Erythroblast (primary cell): Measurements from ENCODE around the gene COL24A1.

Experiments
- DNase-seq, 2 experiments: peaks; one replicate each; lab custom pipeline; 2025; lab: John Stamatoyannopoulos, UW
- GATA1 ChIP-seq: IDR thresholded peaks from 2 replicates; pipeline ENCODE4 v1.6.1; 2011; ENCODE audit warnings: low read depth, mild to moderate bottlenecking, control low read depth, low read length, moderate library complexity
- POLR2A ChIP-seq: IDR thresholded peaks from 2 replicates; pipeline ENCODE4 v1.6.1; 2011; ENCODE audit warnings: mild to moderate bottlenecking, low read length

The COL24A1 gene

GRCh38 chr1:86176226-86176625 is 19.7 kb upstream of the COL24A1 start:
- TF ChIP-seq GATA1: no peak
- TF ChIP-seq POLR2A: no peak

GRCh38 chr1:86175756-86176155 is 19.2 kb upstream of the COL24A1 start:
- DNase-seq: no peak

More at GRCh38 chr1:86176226-86176625, 19.7 kb upstream of the COL24A1 start:
- no peak for DNase-seq

GRCh38 chr1:86169625-86170024 is 13.1 kb upstream of the COL24A1 start:
- no peak for TF ChIP-seq POLR2A
- no peak for TF ChIP-seq GATA1
- no peak for DNase-seq

More at GRCh38 chr1:86175756-86176155, 19.2 kb upstream of the COL24A1 start:
- TF ChIP-seq POLR2A (no peak), GATA1 (no peak)

GRCh38 chr1:86159800-86160199 is 3.2 kb upstream of the COL24A1 start:
- DNase-seq: no peak
- TF ChIP-seq GATA1 (no peak), POLR2A (no peak)

GRCh38 chr1:86155807-86156565 is 586 bp downstream of the COL24A1 start:
- no peak for DNase-seq
- TF ChIP-seq POLR2A: no peak
- TF ChIP-seq GATA1: no peak

GRCh38 chr1:86155051-86155806 is 1.3 kb downstream of the COL24A1 start:
- TF ChIP-seq POLR2A (no peak), GATA1 (no peak)
- peak in 1 of 2 experiments; percentile 3 for DNase-seq

- no peak for DNase-seq
- TF ChIP-seq POLR2A (no peak), GATA1 (no peak)
These were observed 2.0 kb downstream of the COL24A1 start for GRCh38 chr1:86154571-86155050.

GRCh38 chr1:86153836-86154235 is 2.7 kb downstream of the COL24A1 start:
- no peak for DNase-seq
- TF ChIP-seq GATA1 (no peak), POLR2A (no peak)

GRCh38 chr1:86152887-86153286 is 3.7 kb downstream of the COL24A1 start:
- no peak for DNase-seq
- TF ChIP-seq GATA1: no peak
- no peak for TF ChIP-seq POLR2A

- TF ChIP-seq POLR2A (no peak), GATA1 (no peak)
- DNase-seq: no peak
These were observed 5.1 kb downstream of the COL24A1 start for GRCh38 chr1:86151427-86151826.

- TF ChIP-seq POLR2A (no peak), GATA1 (no peak)
- DNase-seq: no peak
These were observed 6.0 kb downstream of the COL24A1 start for GRCh38 chr1:86150553-86151055.

GRCh38 chr1:86149591-86149990 is 7.0 kb downstream of the COL24A1 start:
- DNase-seq: no peak
- no peak for TF ChIP-seq POLR2A
- no peak for TF ChIP-seq GATA1

- TF ChIP-seq GATA1 (no peak), POLR2A (no peak)
These were observed 8.8 kb downstream of the COL24A1 start for GRCh38 chr1:86147755-86148154.

GRCh38 chr1:86146566-86146965 is 10.0 kb downstream of the COL24A1 start:
- DNase-seq: no peak
- TF ChIP-seq POLR2A: no peak
- no peak for TF ChIP-seq GATA1

More at GRCh38 chr1:86147755-86148154, 8.8 kb downstream of the COL24A1 start:
- DNase-seq: no peak
